GM13976 (cell line): ENCODE results near the gene KRT6A.

Experiments
- DNase-seq: peaks from one replicate; pipeline ENCODE4 v3.0.0; 2012; ENCODE audit warnings: low spot score
- CTCF ChIP-seq: IDR thresholded peaks from 2 replicates; pipeline ENCODE4 v1.5.1; 2012; ENCODE audit warnings: borderline replicate concordance, mild to moderate bottlenecking; ENCODE audit not compliant: insufficient read depth; ENCODE audit errors: extremely low read depth, missing control alignments, control extremely low read depth
- in situ Hi-C: fragments of 300-500 bp; cut with MboI; formaldehyde crosslinking; loops from one replicate; pipeline ENCODE4 v1.12.0; 2022; ENCODE audit warnings: low sequenced_read_pairs, mixed read lengths, inconsistent platforms; ENCODE audit not compliant: unreplicated experiment

KRT6A gene

GRCh38 chr12:52530366-52530765 is 37.3 kb upstream of the KRT6A start:
- no peak for TF ChIP-seq CTCF
- in situ Hi-C loops = no loop called here
- DNase-seq = no peak

- in situ Hi-C loops = no loop called here
- no peak for TF ChIP-seq CTCF
- DNase-seq = no peak
These were observed 36.8 kb upstream of the KRT6A start for GRCh38 chr12:52529846-52530245.

GRCh38 chr12:52529417-52529816 is 36.4 kb upstream of the KRT6A start:
- TF ChIP-seq CTCF = no peak
- in situ Hi-C loops = no loop called here
- no peak for DNase-seq

- no peak for DNase-seq
- in situ Hi-C loops = no loop called here
- TF ChIP-seq CTCF = no peak
These were observed 35.6 kb upstream of the KRT6A start for GRCh38 chr12:52528641-52529143.

- in situ Hi-C loops = no loop called here
- no peak for DNase-seq
- TF ChIP-seq CTCF = no peak
These were observed 34.2 kb upstream of the KRT6A start for GRCh38 chr12:52527121-52527800.

- TF ChIP-seq CTCF = no peak
- in situ Hi-C loops = no loop called here
- DNase-seq = no peak
These were observed 33.5 kb upstream of the KRT6A start for GRCh38 chr12:52526511-52526951.
